ENCODE results near the gene SLC29A3.
"Not testable (repeated sequence)": the region's sequence is repeated elsewhere in the genome, so short reads cannot be mapped to it uniquely, and the experiment has no call there.

The SLC29A3 gene

GRCh38 chr10:71319042-71319799 is at the start of gene SLC29A3:
TSS of gene SLC29A3 (plus strand) at chr10:71319259. CDS start at chr10:71319310, 51 bp downstream.
- DNase-seq, result peak; percentile 70 to 81 (median 72)

DNA sequence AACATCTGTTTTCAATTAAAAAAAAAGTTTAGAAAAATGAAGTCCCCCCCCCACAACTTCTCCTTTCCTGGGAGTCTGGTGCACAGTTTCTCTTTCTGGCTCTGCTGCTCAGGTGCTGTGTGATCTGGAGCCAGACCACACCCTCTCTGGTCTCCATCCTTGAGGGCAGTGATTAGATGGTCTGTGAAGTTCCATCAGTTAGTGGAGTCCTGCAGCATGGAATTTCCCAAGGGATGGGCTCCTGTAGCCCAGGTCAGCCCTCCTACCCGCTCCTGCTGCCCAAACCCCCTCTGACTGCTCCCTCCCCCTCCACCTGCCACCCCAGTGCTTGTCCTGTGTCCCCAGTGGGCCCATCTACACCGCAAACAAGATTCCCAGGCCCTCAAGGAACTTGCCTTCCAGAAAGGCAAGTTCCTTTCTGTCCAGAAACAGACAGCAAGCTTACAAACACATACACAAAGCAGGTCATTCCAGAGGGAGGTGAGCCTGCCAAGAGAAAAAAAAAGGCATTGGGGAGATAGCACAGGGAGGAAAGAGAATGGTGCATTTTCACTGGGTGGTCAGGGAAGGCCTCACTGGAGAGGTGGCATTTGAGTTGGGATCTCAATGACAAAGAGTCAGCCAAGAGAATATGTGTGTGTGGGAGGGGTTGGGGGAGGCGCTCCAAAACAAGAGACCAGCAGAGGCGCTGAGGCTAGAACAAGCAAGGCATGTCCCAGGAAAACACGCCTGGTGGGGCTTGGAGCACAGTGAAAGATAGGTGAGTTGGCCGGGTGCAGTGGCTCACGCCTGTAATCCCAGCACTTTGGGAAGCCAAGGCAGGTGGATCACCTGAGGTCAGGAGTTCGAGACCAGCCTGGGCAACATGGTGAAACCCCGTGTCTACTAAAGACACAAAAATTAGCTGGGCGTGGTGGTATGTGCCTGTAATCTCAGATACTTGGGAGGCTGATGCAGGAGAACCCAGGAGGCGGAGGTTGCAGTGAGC is 49.5 kb upstream of the SLC29A3 start:
- DNase-seq, result no peak

DNA sequence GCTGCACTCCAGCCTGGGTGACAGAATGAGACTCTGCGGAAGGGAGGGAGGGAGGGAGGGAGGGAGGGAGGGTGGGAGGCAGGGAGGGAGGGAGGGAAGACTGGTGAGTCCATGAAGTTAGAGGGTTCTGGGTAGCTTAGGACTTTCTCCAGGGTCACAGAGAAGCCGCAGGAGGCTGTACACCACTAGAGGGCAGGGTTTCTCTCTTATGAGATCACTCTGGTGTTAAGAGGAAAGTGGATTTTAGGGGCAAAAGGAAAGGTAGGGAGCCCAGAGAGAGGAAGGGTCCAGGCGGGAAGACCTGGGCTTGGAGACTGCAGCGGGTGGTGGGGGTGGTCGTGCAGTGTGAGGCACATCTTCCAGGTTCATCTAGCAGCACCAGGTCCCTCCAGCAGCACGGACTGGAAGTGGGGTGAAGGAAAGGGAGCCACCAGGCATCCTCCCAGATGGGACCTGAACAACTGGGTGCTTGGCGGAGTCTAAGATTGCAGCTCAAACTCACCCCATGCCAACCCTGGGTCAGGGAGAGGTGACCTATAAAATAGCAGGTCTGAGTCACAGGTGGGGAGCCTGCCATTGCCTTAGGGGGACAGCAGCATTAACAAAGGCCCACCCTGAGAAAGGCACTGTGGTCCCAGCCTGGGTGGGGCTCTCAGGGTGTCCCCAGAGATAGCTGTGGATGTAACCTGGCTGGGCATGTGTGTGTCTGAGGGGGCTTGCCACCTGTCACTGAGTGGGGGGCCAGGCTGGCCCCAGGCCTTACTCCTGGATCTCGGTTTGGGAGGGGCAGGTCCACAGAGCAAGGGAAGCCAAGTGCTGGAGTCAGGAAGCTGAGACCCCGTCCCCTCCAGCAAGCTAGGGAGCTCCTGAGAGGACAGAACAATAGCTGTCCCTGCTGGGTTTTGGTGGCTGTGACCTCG is 48.5 kb upstream of the SLC29A3 start:
- peak; percentile 27 to 65 (median 41) for DNase-seq

DNA sequence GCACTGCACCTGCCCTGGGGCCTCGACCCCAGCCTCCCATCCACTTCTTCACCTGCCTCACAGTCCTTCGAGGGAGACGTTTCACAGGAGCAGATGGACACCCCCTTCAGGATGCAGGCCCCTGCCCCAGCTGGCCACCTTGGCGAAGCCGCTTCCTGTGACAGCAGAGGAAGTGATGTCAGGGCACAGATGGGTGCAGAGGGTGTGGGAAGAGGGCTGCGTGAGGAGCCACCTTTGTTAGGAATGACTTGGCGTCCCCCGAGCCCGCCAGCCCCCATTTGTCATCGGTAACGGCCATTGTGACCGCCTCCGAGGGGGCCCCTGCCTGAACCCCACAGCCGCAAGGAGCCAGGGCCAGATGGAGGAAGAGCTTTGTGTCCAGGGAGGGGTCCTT is 47.4 kb upstream of the SLC29A3 start:
- no peak for DNase-seq

DNA sequence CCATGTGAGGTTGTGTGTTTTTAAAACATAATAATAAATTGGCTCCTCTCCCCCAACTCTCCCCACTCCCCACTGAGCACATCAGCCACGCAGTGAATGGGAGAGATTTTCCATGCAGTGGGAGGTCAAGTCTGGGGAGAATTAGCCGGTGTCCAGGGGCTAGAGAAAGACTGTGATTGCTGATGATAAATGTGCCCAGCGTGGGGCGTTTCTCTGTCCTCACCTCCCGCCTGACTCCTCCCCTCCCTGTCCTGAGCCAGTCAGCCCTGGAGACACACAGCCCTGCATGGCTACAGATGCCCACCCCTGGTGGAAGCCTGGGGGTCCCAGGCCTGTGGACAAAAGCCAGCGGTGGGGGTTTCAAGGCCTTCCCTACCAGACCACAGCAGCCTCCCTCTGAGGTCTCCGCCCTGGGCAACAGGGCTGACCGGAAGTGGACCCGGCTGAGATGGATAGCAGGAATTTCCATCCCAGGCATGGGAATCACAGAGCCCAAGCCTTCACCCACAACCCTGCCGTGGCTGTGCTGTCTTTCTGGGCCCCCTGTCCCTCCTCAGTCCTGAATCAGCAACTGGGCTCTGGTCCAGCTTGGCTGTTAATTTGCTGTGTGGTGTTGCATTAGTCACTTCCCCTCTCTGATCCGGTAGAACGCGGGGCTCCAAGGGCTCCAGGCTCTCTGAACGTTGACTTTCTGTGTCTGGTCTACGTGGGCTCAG is 46.8 kb upstream of the SLC29A3 start:
- DNase-seq, result peak in 1 of 3 experiments; percentile 16

- not testable (repeated sequence) for DNase-seq
These were observed 46.1 kb upstream of the SLC29A3 start for GRCh38 chr10:71272974-71273373.

- DNase-seq, result no peak
These were observed 45.6 kb upstream of the SLC29A3 start for GRCh38 chr10:71273506-71273905.

DNA sequence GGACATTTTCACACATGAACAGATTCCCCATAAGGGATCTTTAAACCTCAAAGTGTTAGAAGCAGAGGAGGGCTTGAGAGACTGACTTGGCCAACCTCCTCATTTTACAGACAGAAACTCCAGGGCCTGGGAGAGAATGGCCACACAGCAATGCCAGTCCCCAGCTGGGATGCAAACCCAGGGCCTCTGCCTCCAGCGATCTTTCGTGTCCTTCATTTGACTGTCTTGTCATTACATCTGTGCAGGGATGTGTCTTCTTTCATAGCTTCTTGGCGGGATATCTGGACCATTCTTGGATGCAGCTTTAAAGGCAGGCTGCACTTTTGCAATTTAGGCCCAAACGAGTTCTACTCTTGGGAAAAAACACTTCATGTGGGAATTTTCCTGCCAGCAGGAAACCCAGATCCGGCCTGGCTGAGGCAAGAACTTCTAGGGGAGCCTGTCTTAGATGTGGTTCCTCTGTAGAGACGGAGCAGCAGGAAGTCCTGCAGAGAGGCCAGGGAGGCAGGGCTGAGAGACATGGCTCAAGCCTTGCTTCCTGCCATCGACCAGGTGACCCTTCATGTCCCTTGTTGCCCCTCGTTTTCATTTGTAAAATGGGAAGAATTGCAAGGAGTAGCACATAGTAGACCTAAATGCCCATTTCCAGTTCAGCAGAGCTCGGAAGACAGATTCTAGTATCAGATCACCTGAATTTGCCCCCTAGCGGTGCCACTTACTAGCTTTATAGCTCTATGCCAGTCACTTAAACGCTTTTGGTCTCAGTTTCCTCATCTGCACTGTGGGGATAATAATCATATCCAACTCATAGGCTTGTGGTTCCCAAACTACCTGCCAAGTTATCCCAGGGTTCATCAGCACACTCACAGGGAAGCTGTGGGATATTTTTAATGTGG is 43.9 kb upstream of the SLC29A3 start:
- no peak for DNase-seq

GRCh38 chr10:71276873-71277272 is 42.2 kb upstream of the SLC29A3 start:
- peak in 2 of 3 experiments; percentile 61 to 75 for DNase-seq

DNA sequence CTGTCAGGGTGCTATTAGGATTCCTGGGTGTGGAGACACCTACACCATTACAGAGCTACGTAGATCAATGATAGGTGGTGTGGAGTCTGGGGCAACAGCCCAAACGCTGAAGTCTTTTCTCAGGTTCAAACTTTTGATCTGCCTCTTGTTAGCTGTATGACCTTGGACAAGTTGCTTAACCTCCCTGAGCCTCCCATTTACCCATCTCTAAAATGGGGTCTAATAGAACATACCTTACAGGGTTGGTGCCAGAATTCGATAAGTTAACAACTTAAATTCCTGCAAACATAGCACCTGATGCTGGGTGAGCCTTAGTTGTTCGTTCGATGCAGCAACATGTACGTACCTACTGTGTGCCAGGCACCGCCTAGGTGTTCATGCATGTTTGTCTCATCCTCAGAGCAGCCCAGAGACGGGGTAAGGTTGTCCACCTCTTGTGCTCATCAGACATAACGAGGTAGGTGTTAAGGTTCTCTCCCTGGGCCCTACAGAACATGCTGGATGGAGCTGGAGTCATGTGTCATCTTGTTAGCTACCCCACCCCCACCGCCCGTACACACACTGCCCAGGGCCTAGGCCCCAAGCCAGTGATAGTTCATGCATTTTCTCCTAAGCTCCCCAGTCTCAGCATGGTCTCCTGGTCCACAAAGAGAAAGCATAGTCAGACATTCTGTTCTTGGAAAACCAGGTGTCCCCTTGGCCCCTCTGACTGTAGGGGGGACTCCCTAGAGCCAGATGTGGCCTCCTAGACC is 41.0 kb upstream of the SLC29A3 start:
- no peak for DNase-seq

DNA sequence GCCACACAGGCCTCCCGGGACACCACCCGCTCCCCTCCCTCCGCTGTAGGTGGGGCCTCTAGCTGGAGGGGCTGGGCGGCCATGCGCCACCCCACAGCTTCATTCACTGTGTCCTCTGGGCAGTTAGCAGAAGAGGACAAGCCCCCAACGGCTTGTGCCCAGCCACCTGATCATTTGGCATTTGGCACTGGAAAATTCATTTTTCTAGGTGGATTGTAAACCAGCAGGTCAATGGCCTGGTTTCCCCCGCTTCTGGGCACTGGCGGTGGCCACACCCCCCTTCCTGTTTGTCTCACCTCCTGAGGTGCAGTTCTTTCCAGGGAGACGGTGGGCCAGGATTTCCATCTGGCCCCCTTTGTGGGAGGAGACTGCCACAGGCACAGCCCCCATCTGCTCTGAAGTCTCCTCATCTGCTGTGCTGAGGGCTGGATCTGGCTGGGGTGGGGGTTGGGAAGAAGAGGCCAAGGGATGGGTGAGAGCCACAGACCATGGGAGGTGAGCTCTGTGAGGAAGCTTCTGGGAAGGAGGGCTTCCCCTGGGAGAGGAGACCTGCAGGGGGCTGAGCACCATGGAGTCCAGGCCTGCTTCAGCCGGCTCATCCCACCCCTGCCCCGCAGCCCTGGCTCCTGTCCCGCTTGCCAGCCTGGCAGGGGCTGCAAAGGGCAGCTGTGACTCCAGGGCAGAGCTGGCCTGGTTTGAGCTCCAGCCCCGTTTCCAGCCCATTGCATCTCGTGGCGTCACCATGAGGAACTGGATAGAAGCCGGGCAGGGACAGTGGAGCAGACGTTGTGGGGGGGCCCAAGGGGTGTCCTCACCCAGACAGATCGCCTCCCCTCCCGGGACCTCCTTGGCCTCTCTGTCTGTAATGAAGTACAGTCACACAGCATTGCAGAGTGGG is 40.1 kb upstream of the SLC29A3 start:
- DNase-seq, result peak in 1 of 3 experiments; percentile 23

DNA sequence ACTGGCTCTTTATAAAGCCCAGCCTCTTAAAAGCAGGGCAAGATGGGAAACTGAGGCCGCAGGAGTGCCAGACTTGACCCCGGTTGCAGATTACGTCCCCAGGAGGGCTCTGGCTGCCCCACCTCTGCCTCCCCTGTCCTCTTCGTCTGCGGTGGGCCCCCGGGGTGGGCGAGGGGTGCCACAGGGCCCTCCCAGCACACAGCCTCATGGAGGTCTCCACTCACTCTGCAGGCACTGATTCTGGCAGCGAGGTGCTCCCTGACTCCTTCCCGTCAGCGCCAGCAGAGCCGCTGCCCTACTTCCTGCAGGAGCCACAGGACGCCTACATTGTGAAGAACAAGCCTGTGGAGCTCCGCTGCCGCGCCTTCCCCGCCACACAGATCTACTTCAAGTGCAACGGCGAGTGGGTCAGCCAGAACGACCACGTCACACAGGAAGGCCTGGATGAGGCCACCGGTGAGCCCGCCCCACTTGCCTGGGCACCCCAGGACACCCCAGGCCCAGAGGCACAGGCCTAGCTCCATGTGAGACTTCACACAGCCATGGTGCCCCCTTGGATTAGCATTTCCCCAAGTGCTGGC is 39.4 kb upstream of the SLC29A3 start:
- no peak for DNase-seq

- no peak for DNase-seq
These were observed 38.8 kb upstream of the SLC29A3 start for GRCh38 chr10:71280216-71280615.

DNA sequence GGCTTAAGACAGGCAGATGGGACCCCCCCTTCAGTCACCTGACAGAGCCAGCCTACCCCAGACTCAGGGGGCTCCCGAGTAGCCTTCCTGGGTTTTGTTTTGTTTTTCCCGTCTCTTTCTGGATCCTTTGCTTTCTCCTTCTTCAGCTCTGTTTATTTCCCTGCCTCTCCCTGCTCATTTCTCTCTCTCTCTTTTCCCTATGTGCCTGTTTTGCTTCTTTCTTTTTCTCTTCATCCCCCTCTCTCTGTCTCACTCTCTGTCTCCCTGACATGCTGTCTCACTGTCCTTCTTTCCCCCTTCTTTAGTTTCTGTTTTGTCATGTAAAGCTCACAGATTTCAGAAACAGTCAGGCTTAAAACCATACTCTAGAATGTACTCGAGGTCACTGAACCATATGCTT is 38.2 kb upstream of the SLC29A3 start:
- no peak for DNase-seq

DNA sequence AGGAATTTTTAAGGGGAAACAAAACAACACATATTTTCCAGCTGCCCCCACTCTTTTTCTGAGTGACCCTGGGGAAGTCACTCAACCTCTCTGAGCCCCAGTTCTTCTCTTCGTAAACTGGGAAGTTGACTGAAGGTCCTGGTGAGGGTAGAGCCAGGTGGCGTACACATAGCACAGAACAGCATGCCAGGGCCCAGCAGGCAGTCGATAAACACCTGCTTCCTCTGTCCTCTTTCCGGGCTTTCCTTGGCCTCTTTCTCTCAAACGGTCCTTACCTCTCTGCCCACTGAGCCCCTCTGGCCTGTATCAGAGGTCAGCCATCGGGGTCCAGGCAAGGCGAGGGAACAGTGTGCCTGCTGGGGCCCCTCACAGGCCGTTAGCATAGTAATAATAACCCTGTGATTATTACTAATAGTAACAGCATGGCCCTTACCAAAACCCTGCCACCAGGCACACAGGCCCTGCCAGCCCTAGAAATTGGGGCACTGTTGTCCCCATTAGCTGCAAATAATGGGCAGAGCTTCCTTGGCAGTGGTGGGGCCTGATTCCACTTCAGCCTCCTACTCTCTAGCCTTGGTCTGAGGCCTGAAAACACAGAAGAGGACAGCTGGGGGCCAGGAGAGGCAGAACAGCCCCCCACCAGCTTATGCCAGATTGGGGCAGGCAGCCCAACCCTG is 37.3 kb upstream of the SLC29A3 start:
- DNase-seq, result peak in 2 of 3 experiments; percentile 5 to 32

- DNase-seq, result no peak
These were observed 36.8 kb upstream of the SLC29A3 start for GRCh38 chr10:71282323-71282680.

DNA sequence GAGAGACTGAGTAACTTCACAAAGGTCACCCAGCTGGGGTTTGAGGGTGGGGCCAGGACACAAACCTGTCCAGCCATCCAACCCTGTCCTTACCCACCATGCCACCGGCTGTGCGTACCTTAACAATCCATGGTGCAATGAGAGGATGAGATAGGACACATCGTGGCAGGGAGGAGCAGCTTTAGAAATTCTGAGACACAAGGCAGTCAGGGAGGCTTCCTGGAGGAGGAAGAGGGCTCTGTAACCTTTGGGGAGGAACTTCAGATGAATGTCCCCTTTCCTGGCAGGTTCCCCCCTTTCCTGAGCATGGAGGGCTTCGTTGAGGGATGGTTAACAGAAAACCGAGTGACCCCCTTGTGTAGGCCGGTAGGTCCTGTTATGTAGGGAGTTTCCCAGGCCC is 35.6 kb upstream of the SLC29A3 start:
- no peak for DNase-seq

GRCh38 chr10:71283876-71284275 is 35.2 kb upstream of the SLC29A3 start:
- no peak for DNase-seq
